SK-N-SH treated with all-trans-retinoic acid at 6 μM for 48 hours (cell line): Measurements from ENCODE around the gene TP53.

Experiments used
- ATAC-seq: fragments of 200-7000 bp; cut with Tn5 transposase; 3 replicates; pipeline ENCODE4 v1.9.1; 2020; ENCODE audit warnings: mild to moderate bottlenecking, moderate library complexity
- BACH2 ChIP-seq: fragments of 250-450 bp; sonication (Bioruptor Pico); IDR thresholded peaks from 2 replicates; pipeline ENCODE4 v1.9.0; 2021; ENCODE audit warnings: mild to moderate bottlenecking, borderline replicate concordance
- CREB5 ChIP-seq: fragments of 250-450 bp; sonication (Bioruptor Pico); IDR thresholded peaks from 2 replicates; pipeline ENCODE4 v1.5.1; 2020; ENCODE audit warnings: low read depth, mild to moderate bottlenecking, moderate library complexity
- CSRNP3 ChIP-seq: fragments of 250-450 bp; sonication (Bioruptor Pico); IDR thresholded peaks from 2 replicates; pipeline ENCODE4 v1.5.1; 2021; ENCODE audit warnings: mild to moderate bottlenecking, moderate library complexity
- ESRRG ChIP-seq: fragments of 250-450 bp; sonication (Bioruptor Pico); IDR thresholded peaks from 2 replicates; pipeline ENCODE4 v1.6.1; 2021; ENCODE audit warnings: mild to moderate bottlenecking
- GLIS3 ChIP-seq: fragments of 250-450 bp; sonication (Bioruptor Pico); IDR thresholded peaks from 2 replicates; pipeline ENCODE4 v1.5.0; 2020; ENCODE audit warnings: mild to moderate bottlenecking, moderate library complexity
- OSR1 ChIP-seq: fragments of 250-450 bp; sonication (Bioruptor Pico); IDR thresholded peaks from 2 replicates; pipeline ENCODE4 v1.8.0; 2022; ENCODE audit warnings: moderate library complexity, mild to moderate bottlenecking, inconsistent platforms
- PATZ1 ChIP-seq: fragments of 250-450 bp; sonication (Bioruptor Pico); IDR thresholded peaks from 2 replicates; pipeline ENCODE4 v1.8.0; 2020; ENCODE audit warnings: mild to moderate bottlenecking, moderate library complexity, borderline replicate concordance
- POU6F1 ChIP-seq: fragments of 250-450 bp; sonication (Bioruptor Pico); IDR thresholded peaks from 2 replicates; pipeline ENCODE4 v1.8.0; 2021; ENCODE audit warnings: low read depth, mild to moderate bottlenecking, moderate library complexity, borderline replicate concordance
- RARB ChIP-seq: fragments of 250-450 bp; sonication (Bioruptor Pico); IDR thresholded peaks from 2 replicates; pipeline ENCODE4 v1.8.0; 2021; ENCODE audit warnings: mild to moderate bottlenecking, moderate library complexity
- SNAI2 ChIP-seq: fragments of 250-450 bp; sonication (Bioruptor Pico); IDR thresholded peaks from 2 replicates; pipeline ENCODE4 v1.5.0; 2020; ENCODE audit warnings: mild to moderate bottlenecking, moderate library complexity
- TOX ChIP-seq: fragments of 250-450 bp; sonication (Bioruptor Pico); IDR thresholded peaks from 2 replicates; pipeline ENCODE4 v1.8.0; 2021; ENCODE audit warnings: mild to moderate bottlenecking, moderate library complexity, borderline replicate concordance
- TSHZ2 ChIP-seq: fragments of 250-450 bp; sonication (Bioruptor Pico); IDR thresholded peaks from 2 replicates; pipeline ENCODE4 v1.5.0; 2020; ENCODE audit warnings: mild to moderate bottlenecking, moderate library complexity
- ZC3H10 ChIP-seq: fragments of 250-450 bp; sonication (Bioruptor Pico); IDR thresholded peaks from 2 replicates; pipeline ENCODE4 v1.5.1; 2021; ENCODE audit warnings: mild to moderate bottlenecking, moderate library complexity
- ZFP3 ChIP-seq: fragments of 250-450 bp; sonication (Bioruptor Pico); IDR thresholded peaks from 2 replicates; pipeline ENCODE4 v1.5.0; 2020; ENCODE audit warnings: mild to moderate bottlenecking, moderate library complexity
- ZFP30 ChIP-seq: fragments of 450-650 bp; formaldehyde crosslinking; IDR thresholded peaks from 2 replicates; pipeline ENCODE4 v1.5.0; 2022; ENCODE audit warnings: mild to moderate bottlenecking, moderate library complexity
- ZNF565 ChIP-seq: fragments of 450-650 bp; formaldehyde crosslinking; conservative IDR thresholded peaks from 2 replicates; pipeline ENCODE4 v1.5.0; 2020; ENCODE audit warnings: low read depth, mild to moderate bottlenecking, moderate library complexity
- ZNF70 ChIP-seq: fragments of 450-650 bp; formaldehyde crosslinking; IDR thresholded peaks from 2 replicates; pipeline ENCODE4 v1.5.0; 2020; ENCODE audit warnings: mild to moderate bottlenecking, moderate library complexity
- ZNF8 ChIP-seq: fragments of 450-650 bp; formaldehyde crosslinking; IDR thresholded peaks from 2 replicates; pipeline ENCODE4 v1.5.0; 2020; ENCODE audit warnings: mild to moderate bottlenecking, moderate library complexity

The TP53 gene

GRCh38 chr17:7650509-7651096, 36.7 kb downstream of the TP53 start, which contains the start of gene ATP1B2 (continued):
- TF ChIP-seq BACH2 (CRISPR knock-in tag), result no peak
- TF ChIP-seq ZNF8, result no peak
- TF ChIP-seq RARB (CRISPR knock-in tag), result no peak
- no peak for TF ChIP-seq PATZ1
- no peak for TF ChIP-seq TSHZ2 (CRISPR knock-in tag)

- ATAC-seq, result no peak
- TF ChIP-seq RARB (CRISPR knock-in tag) (no peak), ZNF565 (CRISPR knock-in tag) (no peak), TOX (CRISPR knock-in tag) (no peak), OSR1 (CRISPR knock-in tag) (no peak)
These were observed 40.3 kb downstream of the TP53 start for GRCh38 chr17:7647018-7647417.

GRCh38 chr17:7646457-7646856, 40.8 kb downstream of the TP53 start:
- TF ChIP-seq OSR1 (CRISPR knock-in tag), result no peak
- TF ChIP-seq SNAI2 (CRISPR knock-in tag), result no peak
- no peak for TF ChIP-seq TSHZ2 (CRISPR knock-in tag)
- TF ChIP-seq POU6F1 (CRISPR knock-in tag), result no peak
- no peak for TF ChIP-seq ZFP30 (CRISPR knock-in tag)
- no peak for TF ChIP-seq ZNF70
- no peak for TF ChIP-seq ZFP3 (CRISPR knock-in tag)
- no peak for TF ChIP-seq GLIS3 (CRISPR knock-in tag)
- TF ChIP-seq CREB5 (CRISPR knock-in tag), result no peak
- no peak for ATAC-seq

- ATAC-seq, result no peak
- no peak for TF ChIP-seq CSRNP3 (CRISPR knock-in tag)
- no peak for TF ChIP-seq ZNF70
- no peak for TF ChIP-seq TOX (CRISPR knock-in tag)
- no peak for TF ChIP-seq ZC3H10 (CRISPR knock-in tag)
- TF ChIP-seq SNAI2 (CRISPR knock-in tag), result no peak
- no peak for TF ChIP-seq TSHZ2 (CRISPR knock-in tag)
- no peak for TF ChIP-seq POU6F1 (CRISPR knock-in tag)
- no peak for TF ChIP-seq RARB (CRISPR knock-in tag)
- no peak for TF ChIP-seq ESRRG
- TF ChIP-seq ZNF565 (CRISPR knock-in tag), result no peak
- no peak for TF ChIP-seq ZFP3 (CRISPR knock-in tag)
These were observed 42.5 kb downstream of the TP53 start for GRCh38 chr17:7644775-7645174.
